Measurements from ENCODE around the gene FGGY. TPM values are rescaled to one million over a fixed set of nuclear protein-coding genes. Genes with fewer than 3 reads are reported as not detected.

The FGGY gene
- total RNA-seq, 4 donors from 2014 or later: 24.9 to 35.9 (median 30.5) TPM

DNA sequence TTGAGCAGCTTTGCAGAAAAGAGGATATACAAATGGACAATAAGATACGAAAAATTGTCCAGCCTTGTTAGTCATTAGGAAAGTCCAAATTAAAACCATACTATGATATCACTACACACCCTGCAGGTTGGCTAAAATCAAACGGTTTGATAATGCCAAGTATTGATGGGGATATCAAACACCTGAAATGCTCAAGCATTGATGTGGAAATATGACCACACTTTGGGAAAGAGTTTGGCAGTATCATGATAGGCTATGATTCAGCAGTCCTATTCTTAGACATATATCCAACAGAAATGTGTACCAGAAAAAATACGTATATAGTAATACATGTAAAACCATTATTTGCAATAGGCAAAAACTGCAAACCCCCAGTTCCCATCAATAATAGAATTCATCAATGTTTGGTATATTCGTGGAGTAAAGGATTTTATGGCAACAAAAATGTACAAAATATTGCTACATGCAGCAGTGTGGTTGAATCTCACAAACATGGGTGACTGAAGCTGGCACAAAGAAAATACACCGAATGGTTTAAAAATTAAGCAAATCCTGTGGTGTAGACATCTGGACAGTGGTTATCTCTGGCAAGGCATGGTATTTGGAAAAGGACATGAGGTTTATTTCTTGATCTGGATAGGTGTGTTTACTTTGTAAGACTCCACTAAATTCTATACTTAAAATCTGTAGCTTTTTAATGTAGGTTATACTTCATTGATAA, 243.2 kb downstream of the FGGY start:
- peak overlapping the region; percentile 67 to 73 (median 71) for H3K27ac ChIP-seq
- no peak for DNase-seq
- TF ChIP-seq, protein P1, sequence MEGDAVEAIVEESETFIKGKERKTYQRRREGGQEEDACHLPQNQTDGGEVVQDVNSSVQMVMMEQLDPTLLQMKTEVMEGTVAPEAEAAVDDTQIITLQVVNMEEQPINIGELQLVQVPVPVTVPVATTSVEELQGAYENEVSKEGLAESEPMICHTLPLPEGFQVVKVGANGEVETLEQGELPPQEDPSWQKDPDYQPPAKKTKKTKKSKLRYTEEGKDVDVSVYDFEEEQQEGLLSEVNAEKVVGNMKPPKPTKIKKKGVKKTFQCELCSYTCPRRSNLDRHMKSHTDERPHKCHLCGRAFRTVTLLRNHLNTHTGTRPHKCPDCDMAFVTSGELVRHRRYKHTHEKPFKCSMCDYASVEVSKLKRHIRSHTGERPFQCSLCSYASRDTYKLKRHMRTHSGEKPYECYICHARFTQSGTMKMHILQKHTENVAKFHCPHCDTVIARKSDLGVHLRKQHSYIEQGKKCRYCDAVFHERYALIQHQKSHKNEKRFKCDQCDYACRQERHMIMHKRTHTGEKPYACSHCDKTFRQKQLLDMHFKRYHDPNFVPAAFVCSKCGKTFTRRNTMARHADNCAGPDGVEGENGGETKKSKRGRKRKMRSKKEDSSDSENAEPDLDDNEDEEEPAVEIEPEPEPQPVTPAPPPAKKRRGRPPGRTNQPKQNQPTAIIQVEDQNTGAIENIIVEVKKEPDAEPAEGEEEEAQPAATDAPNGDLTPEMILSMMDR (IDR thresholded peaks at IDR 0.05 in 4 of 5, conservative IDR thresholded peaks at IDR 0.05 in 1 of 5): no peak
- TF ChIP-seq POLR2A (IDR thresholded peaks at IDR 0.05): no peak
- H3K36me3 ChIP-seq: no peaks in the 10 kb centered on the region
- in situ Hi-C loops (cut with MboI; ENCODE audit: low sequenced_read_pairs in 4 of 4) (no loop called here), intact Hi-C loops (cut with DNase I; ENCODE audit: low total_unique reads) (no loop called here)
- H3K4me1 ChIP-seq: peaks cover 18 to 49% of the 10 kb centered on the region in 2 donors
- no peaks in the 10 kb centered on the region for H3K27me3 ChIP-seq
- H3K4me3 ChIP-seq: no peak overlapping the region
- no peaks in the 10 kb centered on the region for H3K9me3 ChIP-seq
- ATAC-seq: peak; percentile 71 to 77

DNA sequence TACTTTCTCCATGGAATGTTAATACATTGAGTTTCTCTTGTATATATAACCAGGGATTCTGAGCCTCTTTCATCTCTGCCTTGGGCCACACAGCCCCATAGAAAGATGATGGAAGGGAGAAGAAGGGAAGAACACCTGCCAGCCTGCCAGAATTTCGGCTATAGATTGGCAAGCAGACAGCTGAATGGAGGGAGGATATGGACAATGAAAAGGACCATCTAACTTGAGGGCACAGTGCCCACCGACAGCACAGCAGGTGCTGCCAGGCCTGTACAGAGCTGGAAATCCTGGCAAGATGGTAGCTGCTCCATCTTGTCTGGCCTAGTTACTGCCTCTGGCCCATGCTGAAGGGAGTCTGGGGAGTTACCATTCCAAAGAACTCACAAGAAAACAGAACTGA, 244.3 kb downstream of the FGGY start:
- H3K27ac ChIP-seq: peak overlapping the region; percentile 67 to 73 (median 71)
- TF ChIP-seq, protein P1 (IDR thresholded peaks at IDR 0.05 in 4 of 5, conservative IDR thresholded peaks at IDR 0.05 in 1 of 5): no peak
- TF ChIP-seq POLR2A (IDR thresholded peaks at IDR 0.05): no peak
- H3K27me3 ChIP-seq: no peaks in the 10 kb centered on the region
- H3K36me3 ChIP-seq: no peaks in the 10 kb centered on the region
- no peak for DNase-seq
- H3K4me1 ChIP-seq: peaks cover 28 to 59% of the 10 kb centered on the region in 2 donors
- H3K4me3 ChIP-seq: no peak overlapping the region
- H3K9me3 ChIP-seq: no peaks in the 10 kb centered on the region
- ATAC-seq: no peak
- in situ Hi-C loops (cut with MboI; ENCODE audit: low sequenced_read_pairs in 4 of 4) (no loop called here), intact Hi-C loops (cut with DNase I; ENCODE audit: low total_unique reads) (no loop called here)

DNA sequence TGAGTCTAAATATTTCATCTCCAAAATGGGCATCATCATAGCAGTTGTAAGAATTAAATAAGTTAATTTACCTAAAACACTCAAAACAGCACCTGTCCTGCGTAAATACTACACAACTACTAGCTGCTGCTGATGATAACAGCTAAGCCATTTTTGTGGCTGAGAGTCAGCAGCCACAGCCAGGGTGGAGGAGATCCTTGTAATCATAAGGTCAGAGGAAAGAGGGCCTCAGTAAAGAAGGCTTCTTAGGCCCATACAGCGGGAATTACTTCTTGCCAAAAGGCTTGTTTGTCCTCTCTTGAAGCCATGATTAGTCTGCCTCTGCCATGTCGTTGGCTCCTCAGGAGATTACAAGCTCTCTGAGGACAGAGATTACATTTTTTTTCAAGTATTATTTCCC, 245.0 kb downstream of the FGGY start:
- Histone ChIP-seq H3K4me3 (no peak overlapping the region), H3K27ac (peak overlapping the region; percentile 67 to 73 (median 71)), H3K36me3 (no peaks in the 10 kb centered on the region), H3K9me3 (no peaks in the 10 kb centered on the region), H3K4me1 (peaks cover 32 to 59% of the 10 kb centered on the region in 2 donors), H3K27me3 (no peaks in the 10 kb centered on the region)
- TF ChIP-seq, protein P1 (IDR thresholded peaks at IDR 0.05 in 4 of 5, conservative IDR thresholded peaks at IDR 0.05 in 1 of 5): no peak
- no peak for TF ChIP-seq POLR2A (IDR thresholded peaks at IDR 0.05)
- intact Hi-C loops (cut with DNase I; ENCODE audit: low total_unique reads) (no loop called here), in situ Hi-C loops (cut with MboI; ENCODE audit: low sequenced_read_pairs in 4 of 4) (no loop called here)
- ATAC-seq: peak in 1 of 2 donors; percentile 15
- no peak for DNase-seq

DNA sequence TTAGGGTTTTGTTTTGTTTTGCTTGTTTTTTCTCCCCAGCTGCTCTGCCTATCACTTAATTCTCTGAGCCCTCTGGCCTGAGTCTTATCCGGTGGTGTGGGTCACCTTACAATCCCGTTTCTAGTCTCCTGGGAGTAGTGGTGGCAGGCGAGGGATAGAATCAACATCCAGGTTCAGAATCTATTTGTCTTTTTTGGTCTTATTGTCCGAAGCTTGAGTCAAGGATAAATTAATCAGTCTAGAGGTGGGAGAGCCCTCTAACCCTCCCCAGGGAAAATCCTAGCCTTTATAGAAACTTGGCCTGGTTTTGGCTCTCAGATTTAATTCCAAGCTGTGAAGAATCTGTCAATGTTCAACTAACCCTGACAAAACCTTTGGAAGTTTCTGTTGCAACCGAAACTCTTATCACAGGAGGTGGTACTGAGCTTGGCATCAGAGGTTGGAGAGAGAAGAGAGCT, 246.3 kb downstream of the FGGY start:
- TF ChIP-seq, protein P1 (IDR thresholded peaks at IDR 0.05 in 4 of 5, conservative IDR thresholded peaks at IDR 0.05 in 1 of 5): no peak
- no peak for TF ChIP-seq POLR2A (IDR thresholded peaks at IDR 0.05)
- Histone ChIP-seq H3K9me3 (no peaks in the 10 kb centered on the region), H3K27ac (peak overlapping the region; percentile 8 to 42 (median 28)), H3K27me3 (no peaks in the 10 kb centered on the region), H3K4me1 (peaks cover 32 to 59% of the 10 kb centered on the region in 2 donors), H3K36me3 (no peaks in the 10 kb centered on the region), H3K4me3 (no peak overlapping the region)
- in situ Hi-C loops (cut with MboI; ENCODE audit: low sequenced_read_pairs in 4 of 4): no loop called here
- DNase-seq (no peak), ATAC-seq (peak in 1 of 2 donors; percentile 29)
- intact Hi-C loops (cut with DNase I; ENCODE audit: low total_unique reads): no loop called here
